SK-N-SH (cell line): Measurements from ENCODE around the gene GABRB1. TPM values are rescaled to one million over a fixed set of nuclear protein-coding genes. Genes with fewer than 3 reads are reported as not detected.

Experiments
- CTCF ChIA-PET: fragments of 300-600, 350-600 bp; formaldehyde crosslinking; extraction: SDS; loops from one replicate; lab custom pipeline; 2021; lab: Yijun Ruan, JAX
- POLR2A ChIA-PET: fragments of 350-600 bp; sonication (Branson Sonifier 250); formaldehyde crosslinking; extraction: SDS; loops from one replicate; lab custom pipeline; 2020; ENCODE audit warnings: antibody characterized with exemption, inconsistent platforms; lab: Yijun Ruan, JAX
- DNase-seq: peaks from one replicate; pipeline ENCODE4 v3.0.0; 2012
- H2AFZ ChIP-seq: fragments of 200-600 bp; sonication (generic); 2 replicates; pipeline ENCODE4 v1.8.1; 2016; ENCODE audit warnings: antibody characterized with exemption, mild to moderate bottlenecking, low read depth
- H3F3A ChIP-seq: fragments of 200-600 bp; sonication (generic); replicated peaks from 2 replicates; pipeline ENCODE3; 2016; ENCODE audit warnings: antibody characterized with exemption, mild to moderate bottlenecking; ENCODE audit not compliant: insufficient read depth
- H3K27ac ChIP-seq, 2 experiments: fragments of 200-500 bp in 1 of 2; fragments of 200-600 bp in 1 of 2; sonication (Bioruptor generic) in 1 of 2; sonication (generic), shearing (Covaris generic) in 1 of 2; 2 replicates each; pipeline versions ENCODE4 v1.5.1 to v1.6.1; 2014 to 2016; ENCODE audit warnings: low read depth in 2 of 2, inconsistent platforms in 1 of 2, low read length in 1 of 2, mild to moderate bottlenecking in 1 of 2, mixed read lengths in 1 of 2
- H3K27me3 ChIP-seq: fragments of 200-600 bp; sonication (generic), shearing (Covaris generic); 2 replicates; pipeline ENCODE4 v1.6.1; 2016; ENCODE audit warnings: mixed run types; ENCODE audit not compliant: insufficient read depth
- H3K36me3 ChIP-seq, 2 experiments: fragments of 200-500 bp in 1 of 2; fragments of 200-600 bp in 1 of 2; sonication (Bioruptor generic) in 1 of 2; sonication (generic) in 1 of 2; replicated peaks in 1 of 2; 2 replicates each; pipeline versions ENCODE3 to v1.5.1; 2014 to 2016; ENCODE audit warnings: low read length in 1 of 2, mild to moderate bottlenecking in 1 of 2; ENCODE audit not compliant: insufficient read depth in 2 of 2, control insufficient read depth in 1 of 2
- H3K4me1 ChIP-seq, 2 experiments: fragments of 200-500 bp in 1 of 2; fragments of 200-600 bp in 1 of 2; sonication (Bioruptor generic) in 1 of 2; sonication (generic), shearing (Covaris generic) in 1 of 2; 2 replicates each; pipeline versions ENCODE4 v1.5.1 to v1.6.1; 2014 to 2016; ENCODE audit warnings: low read depth in 1 of 2, low read length in 1 of 2, mixed run types in 1 of 2; ENCODE audit not compliant: insufficient read depth in 2 of 2, control insufficient read depth in 1 of 2
- H3K4me2 ChIP-seq: fragments of 200-600 bp; sonication (generic), shearing (Covaris generic); 2 replicates; pipeline ENCODE4 v1.6.1; 2017; ENCODE audit warnings: mixed run types
- H3K4me3 ChIP-seq, 2 experiments: fragments of 200-500 bp in 1 of 2; fragments of 200-600 bp in 1 of 2; sonication (Bioruptor generic) in 1 of 2; sonication (generic), shearing (Covaris generic) in 1 of 2; 2 replicates each; pipeline versions ENCODE4 v1.5.1 to v1.8.1; 2014 to 2016; ENCODE audit warnings: low read depth in 2 of 2, inconsistent platforms in 1 of 2, low read length in 1 of 2, mild to moderate bottlenecking in 1 of 2, mixed read lengths in 1 of 2, moderate library complexity in 1 of 2
- H3K79me2 ChIP-seq: fragments of 200-600 bp; sonication (generic); 2 replicates; pipeline ENCODE4 v1.8.1; 2017; ENCODE audit warnings: mild to moderate bottlenecking; ENCODE audit not compliant: insufficient read depth
- H3K9ac ChIP-seq: fragments of 200-600 bp; sonication (generic); 2 replicates; pipeline ENCODE4 v1.6.1; 2017; ENCODE audit warnings: mixed run types
- H3K9me2 ChIP-seq: fragments of 200-600 bp; sonication (generic); 2 replicates; pipeline ENCODE4 v1.6.1; 2017; ENCODE audit warnings: mixed run types
- H3K9me3 ChIP-seq: fragments of 200-600 bp; sonication (generic); 2 replicates; pipeline ENCODE4 v1.6.1; 2017; ENCODE audit warnings: mixed run types, mild to moderate bottlenecking, moderate library complexity
- H4K20me1 ChIP-seq: fragments of 200-600 bp; sonication (generic); 2 replicates; pipeline ENCODE4 v1.6.1; 2017; ENCODE audit warnings: mild to moderate bottlenecking, mixed run types; ENCODE audit not compliant: insufficient read depth
- ELF1 ChIP-seq: IDR thresholded peaks from 2 replicates; pipeline ENCODE4 v1.4.0; 2012
- EP300 ChIP-seq, 2 experiments: IDR thresholded peaks; 2 replicates each; pipeline versions ENCODE4 v1.4.0 to v1.6.1; 2012; ENCODE audit warnings: borderline replicate concordance in 1 of 2, low read depth in 1 of 2, low read length in 1 of 2
- EZH2phosphoT487 ChIP-seq: fragments of 200-600 bp; sonication (generic); IDR thresholded peaks from 2 replicates; pipeline ENCODE4 v1.6.1; 2017; ENCODE audit warnings: low read depth, mixed run types, mild to moderate bottlenecking, antibody characterized with exemption, moderate library complexity, borderline replicate concordance
- FOXJ3 ChIP-seq: sonication (generic); formaldehyde crosslinking; IDR thresholded peaks from 2 replicates; pipeline ENCODE4 v1.5.1; 2020; ENCODE audit warnings: mild to moderate bottlenecking, missing genetic modification reagents
- GABPA ChIP-seq: IDR thresholded peaks from 2 replicates; pipeline ENCODE4 v1.4.0; 2012; ENCODE audit warnings: low read depth, mild to moderate bottlenecking
- JUND ChIP-seq: IDR thresholded peaks from 2 replicates; pipeline ENCODE4 v1.4.0; 2012
- NFIC ChIP-seq: IDR thresholded peaks from 2 replicates; pipeline ENCODE4 v1.4.0; 2012; ENCODE audit warnings: borderline replicate concordance
- NRF1 ChIP-seq: IDR thresholded peaks from 2 replicates; pipeline ENCODE4 v1.6.1; 2012; ENCODE audit warnings: low read depth, mild to moderate bottlenecking, low read length
- POLR2AphosphoS5 ChIP-seq: IDR thresholded peaks from 2 replicates; pipeline ENCODE4 v1.6.1; 2012; ENCODE audit warnings: low read depth, low read length
- RAD21 ChIP-seq: IDR thresholded peaks from 2 replicates; pipeline ENCODE4 v1.6.1; 2012; ENCODE audit warnings: mild to moderate bottlenecking, low read length
- RCOR1 ChIP-seq: fragments of 150-350 bp; IDR thresholded peaks from 2 replicates; pipeline ENCODE4 v1.6.1; 2017; ENCODE audit warnings: antibody characterized with exemption, low read length
- REST ChIP-seq: IDR thresholded peaks from 2 replicates; pipeline ENCODE4 v1.6.1; 2012; ENCODE audit warnings: mild to moderate bottlenecking, low read depth, low read length, moderate library complexity
- RXRA ChIP-seq: IDR thresholded peaks from 2 replicates; pipeline ENCODE4 v1.4.0; 2012; ENCODE audit warnings: low read depth, mild to moderate bottlenecking, borderline replicate concordance
- SIN3A ChIP-seq: IDR thresholded peaks from 2 replicates; pipeline ENCODE4 v1.6.1; 2012; ENCODE audit warnings: low read depth, mild to moderate bottlenecking, low read length, moderate library complexity, borderline replicate concordance
- SMC3 ChIP-seq: IDR thresholded peaks from 2 replicates; pipeline ENCODE4 v1.6.1; 2012; ENCODE audit warnings: low read depth, low read length, improper control_type of control experiment
- TAF1 ChIP-seq: IDR thresholded peaks from 2 replicates; pipeline ENCODE4 v1.6.1; 2012; ENCODE audit warnings: low read depth, mild to moderate bottlenecking, low read length, moderate library complexity, borderline replicate concordance
- TCF12 ChIP-seq: IDR thresholded peaks from 2 replicates; pipeline ENCODE4 v1.4.0; 2012
- WGBS: methylation state at CpG from one replicate; pipeline ENCODE4 v1.1.6; 2017; ENCODE audit warnings: low lambda C conversion rate; 5-methylcytosine and 5-hydroxymethylcytosine counted together
- polyA plus RNA-seq, 3 experiments: library from polyadenylated mRNA; depleted of rRNA; stranded (reverse); fragments of >200 nt; gene quantifications; 2 replicates each; pipeline ENCODE4 v1.2.3, GENCODE V29; 2012
- TF ChIP-seq, protein P1 (sequence below): fragments of 150-350 bp; IDR thresholded peaks from 2 replicates; pipeline ENCODE4 v1.6.1; 2017; ENCODE audit warnings: antibody characterized with exemption, low read length, low read depth, borderline replicate concordance
- TF ChIP-seq, protein P2 (sequence below): fragments of 200-600 bp; sonication (generic); IDR thresholded peaks from 2 replicates; pipeline ENCODE4 v1.6.1; 2017; ENCODE audit warnings: antibody characterized with exemption, mild to moderate bottlenecking, moderate library complexity

The GABRB1 gene
- polyA plus RNA-seq, 1 of the 3 experiments (the other 2 are of a cell fraction) = not detected

- Histone ChIP-seq H3K27ac (no peak overlapping the region), H4K20me1 (no peaks in the 10 kb centered on the region), H3K9ac (no peak overlapping the region), H3K36me3 (no peaks in the 10 kb centered on the region), H2AFZ (no peak overlapping the region), H3F3A (no peaks in the 10 kb centered on the region), H3K9me3 (no peaks in the 10 kb centered on the region), H3K4me1 (no peaks in the 10 kb centered on the region), H3K9me2 (no peaks in the 10 kb centered on the region), H3K79me2 (no peaks in the 10 kb centered on the region), H3K4me2 (no peak overlapping the region), H3K4me3 (no peak overlapping the region), H3K27me3 (peaks cover 9% of the 10 kb centered on the region; the same call in 1 of the 2 replicates)
- TF ChIP-seq TCF12 = no peak
- no peak for TF ChIP-seq FOXJ3 (CRISPR knock-in tag)
- no peak for TF ChIP-seq JUND
- TF ChIP-seq SIN3A = no peak
- no peak for TF ChIP-seq SMC3
- TF ChIP-seq NRF1 = no peak
- no peak for TF ChIP-seq NFIC
- no peak for TF ChIP-seq POLR2AphosphoS5
- TF ChIP-seq EP300 (IDR thresholded peaks at IDR 0.05; ENCODE audit: borderline replicate concordance in 1 of 2, low read depth in 1 of 2, low read length in 1 of 2) = no peak
- TF ChIP-seq, protein P1, sequence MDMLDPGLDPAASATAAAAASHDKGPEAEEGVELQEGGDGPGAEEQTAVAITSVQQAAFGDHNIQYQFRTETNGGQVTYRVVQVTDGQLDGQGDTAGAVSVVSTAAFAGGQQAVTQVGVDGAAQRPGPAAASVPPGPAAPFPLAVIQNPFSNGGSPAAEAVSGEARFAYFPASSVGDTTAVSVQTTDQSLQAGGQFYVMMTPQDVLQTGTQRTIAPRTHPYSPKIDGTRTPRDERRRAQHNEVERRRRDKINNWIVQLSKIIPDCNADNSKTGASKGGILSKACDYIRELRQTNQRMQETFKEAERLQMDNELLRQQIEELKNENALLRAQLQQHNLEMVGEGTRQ = no peak
- TF ChIP-seq EZH2phosphoT487 = no peak
- no peak for TF ChIP-seq RCOR1
- no peak for TF ChIP-seq REST
- TF ChIP-seq, protein P2, sequence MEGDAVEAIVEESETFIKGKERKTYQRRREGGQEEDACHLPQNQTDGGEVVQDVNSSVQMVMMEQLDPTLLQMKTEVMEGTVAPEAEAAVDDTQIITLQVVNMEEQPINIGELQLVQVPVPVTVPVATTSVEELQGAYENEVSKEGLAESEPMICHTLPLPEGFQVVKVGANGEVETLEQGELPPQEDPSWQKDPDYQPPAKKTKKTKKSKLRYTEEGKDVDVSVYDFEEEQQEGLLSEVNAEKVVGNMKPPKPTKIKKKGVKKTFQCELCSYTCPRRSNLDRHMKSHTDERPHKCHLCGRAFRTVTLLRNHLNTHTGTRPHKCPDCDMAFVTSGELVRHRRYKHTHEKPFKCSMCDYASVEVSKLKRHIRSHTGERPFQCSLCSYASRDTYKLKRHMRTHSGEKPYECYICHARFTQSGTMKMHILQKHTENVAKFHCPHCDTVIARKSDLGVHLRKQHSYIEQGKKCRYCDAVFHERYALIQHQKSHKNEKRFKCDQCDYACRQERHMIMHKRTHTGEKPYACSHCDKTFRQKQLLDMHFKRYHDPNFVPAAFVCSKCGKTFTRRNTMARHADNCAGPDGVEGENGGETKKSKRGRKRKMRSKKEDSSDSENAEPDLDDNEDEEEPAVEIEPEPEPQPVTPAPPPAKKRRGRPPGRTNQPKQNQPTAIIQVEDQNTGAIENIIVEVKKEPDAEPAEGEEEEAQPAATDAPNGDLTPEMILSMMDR = no peak
- no peak for TF ChIP-seq TAF1
- no peak for TF ChIP-seq ELF1
- TF ChIP-seq GABPA = no peak
- TF ChIP-seq RXRA = no peak
- TF ChIP-seq RAD21 = no peak
- ChIA-PET CTCF (interaction anchor here (0.7 to 0.9 kb wide), 2 partner anchors 21 to 319 kb away, joined by 3 to 4 read pairs; no protein-coding TSS in a partner anchor), POLR2A (no interaction called here)
- 2% methylated on average over 1 of the region's 1 CpG for WGBS
- DNase-seq = no peak
Measured at GRCh38 chr4:47101453-47101852, 70.1 kb downstream of the GABRB1 start.
